Posterior vena cava (tissue), 2 donors: Measurements from ENCODE around the gene VKORC1. TPM values are rescaled to one million over a fixed set of nuclear protein-coding genes. Genes with fewer than 3 reads are reported as not detected.
A peak's percentile ranks its signal among the peaks of the same experiment; 100 is the strongest.

ENCODE experiments used
- DNase-seq: peaks from one replicate; pipeline ENCODE4 v3.0.0-alpha.2; 2020; ENCODE audit warnings: low spot score
- intact Hi-C, 2 donors: fragments of 100-400 bp; cut with DNase I; formaldehyde crosslinking; loops; one replicate each; pipeline versions ENCODE4 v1.14.1 to v1.14.2; 2022 to 2023
- total RNA-seq, 2 donors: library from RNA; stranded (reverse); fragmentation: NEBNext Ultra II Directional; extraction: Animal tissue kit (Norgen Biotek cat#: 25700); gene quantifications; one replicate each; pipeline ENCODE4 v1.2.1, GENCODE V29; 2021
- donor health status: DM: yes; HTN: yes; CAD: no.
- donor health status: DM: yes; HTN: yes; CAD: no.

VKORC1 gene
- total RNA-seq, 2 donors from 2014 or later, result 77.8 to 113 TPM

- no peak for DNase-seq
- intact Hi-C loops, result loop anchor here in 1 of 2 donors (5.0 kb wide), 1 partner anchor 1385 kb away; the partner anchor contains the start of gene C16orf54
These were observed 37.8 kb upstream of the VKORC1 start for GRCh38 chr16:31132303-31132979.

- DNase-seq, result no peak
- intact Hi-C loops, result loop anchor here in 1 of 2 donors (5.0 kb wide), 1 partner anchor 1385 kb away; the partner anchor contains the start of gene C16orf54
These were observed 37.3 kb upstream of the VKORC1 start for GRCh38 chr16:31131841-31132271.

GRCh38 chr16:31131416-31131815 lies 36.8 kb upstream of the VKORC1 start:
- DNase-seq, result no peak
- intact Hi-C loops, result loop anchor here in 1 of 2 donors (5.0 kb wide), 1 partner anchor 1384 kb away; the partner anchor contains the start of gene C16orf54

- intact Hi-C loops, result loop anchor here in 1 of 2 donors (5.0 kb wide), 1 partner anchor 1384 kb away; the partner anchor contains the start of gene C16orf54
- no peak for DNase-seq
These were observed 36.3 kb upstream of the VKORC1 start for GRCh38 chr16:31130899-31131298.

GRCh38 chr16:31130336-31130891 lies 35.8 kb upstream of the VKORC1 start:
- no peak for DNase-seq
- intact Hi-C loops, result loop anchor here in 1 of 2 donors (5.0 kb wide), 1 partner anchor 1383 kb away; the partner anchor contains the start of gene C16orf54

GRCh38 chr16:31129568-31130335 lies 35.2 kb upstream of the VKORC1 start:
- intact Hi-C loops, result loop anchor here in 1 of 2 donors (5.0 kb wide), 1 partner anchor 1382 kb away; the partner anchor contains the start of gene C16orf54
- peak; percentile 93 for DNase-seq

GRCh38 chr16:31128711-31129567 lies 34.3 kb upstream of the VKORC1 start:
- DNase-seq, result no peak

GRCh38 chr16:31127182-31127581 lies 32.6 kb upstream of the VKORC1 start:
- intact Hi-C loops, result no loop called here
- no peak for DNase-seq

More at GRCh38 chr16:31128711-31129567, 34.3 kb upstream of the VKORC1 start:
- intact Hi-C loops, result no loop called here

GRCh38 chr16:31125844-31126243 lies 31.2 kb upstream of the VKORC1 start:
- intact Hi-C loops, result no loop called here
- DNase-seq, result no peak

GRCh38 chr16:31120129-31120528 lies 25.5 kb upstream of the VKORC1 start:
- intact Hi-C loops, result no loop called here
- no peak for DNase-seq

GRCh38 chr16:31118223-31119155 lies 23.9 kb upstream of the VKORC1 start:
- intact Hi-C loops, result no loop called here
- DNase-seq, result no peak

GRCh38 chr16:31117384-31118222 lies 23.0 kb upstream of the VKORC1 start, which contains the start of gene KAT8:
KAT8 (plus strand) TSS chr16:31117664; CDS start chr16:31117682, 18 bp downstream.
- intact Hi-C loops, result no loop called here

GRCh38 chr16:31114468-31114867 lies 19.9 kb upstream of the VKORC1 start:
- intact Hi-C loops, result no loop called here
- DNase-seq, result no peak

More at GRCh38 chr16:31117384-31118222, 23.0 kb upstream of the VKORC1 start, which contains the start of gene KAT8:
- DNase-seq, result peak; percentile 99

- intact Hi-C loops, result no loop called here
- DNase-seq, result no peak
These were observed 18.8 kb upstream of the VKORC1 start for GRCh38 chr16:31113121-31114120.

- no peak for DNase-seq
These were observed 18.1 kb upstream of the VKORC1 start for GRCh38 chr16:31112711-31113110.

More at GRCh38 chr16:31112711-31113110, 18.1 kb upstream of the VKORC1 start:
- intact Hi-C loops, result no loop called here
